ENCODE data around the gene MCAM.

MCAM gene

DNA sequence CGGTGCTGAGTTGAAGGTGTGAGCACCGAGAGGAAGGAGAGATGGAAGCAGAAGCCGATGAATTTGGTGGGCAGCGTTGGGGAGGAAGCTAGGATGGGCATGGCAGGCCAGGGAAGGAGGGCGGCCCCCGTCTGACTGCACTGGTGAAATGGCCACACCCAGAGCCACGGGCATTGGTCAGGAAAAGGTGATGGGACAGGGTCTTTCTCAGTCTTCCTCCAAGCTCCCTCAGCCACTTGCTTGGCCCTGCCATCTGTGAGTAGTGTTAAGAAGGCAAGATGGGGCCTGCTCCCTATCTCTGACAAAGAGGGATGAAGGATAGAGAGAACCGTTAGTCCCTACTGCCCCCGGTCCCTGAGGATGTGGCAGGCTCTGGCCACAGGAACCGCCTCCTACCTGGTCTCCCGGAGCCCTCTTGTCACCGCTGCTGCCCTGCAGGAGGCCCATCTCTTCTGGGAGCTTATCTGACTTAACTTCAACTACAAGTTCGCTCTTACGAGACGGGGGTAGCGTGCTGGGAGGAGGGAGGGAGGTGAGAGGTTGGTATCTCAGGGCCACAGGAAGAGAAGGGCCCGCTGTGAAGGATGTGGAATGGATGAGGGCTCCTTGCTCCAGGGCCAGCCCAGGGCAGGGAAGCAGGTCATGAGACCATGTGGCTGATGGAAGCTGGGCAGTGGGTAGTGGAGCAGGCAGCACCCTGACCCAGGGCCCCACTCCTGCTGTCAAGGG lies 6.8 kb downstream of the MCAM start:
- in situ Hi-C loops (cut with MboI; ENCODE audit: low sequenced_read_pairs) = no loop called here

DNA sequence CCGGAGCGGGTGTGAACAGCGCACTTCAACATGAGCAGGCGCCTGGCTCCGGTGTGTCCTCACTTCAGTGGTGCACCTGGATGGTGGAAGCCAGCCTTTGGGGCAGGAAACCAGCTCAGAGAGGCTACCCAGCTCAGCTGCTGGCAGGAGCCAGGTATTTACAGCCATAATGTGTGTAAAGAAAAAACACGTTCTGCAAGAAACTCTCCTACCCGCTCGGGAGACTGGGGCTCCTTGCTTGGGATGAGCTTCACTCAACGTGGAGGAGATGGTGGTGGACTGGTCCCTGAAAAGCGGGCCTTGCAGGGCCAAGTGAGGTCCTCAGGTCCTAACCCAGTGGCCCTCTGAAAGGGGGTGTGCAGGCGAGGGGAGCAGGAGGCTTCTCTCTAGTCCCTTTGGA lies 7.5 kb downstream of the MCAM start:
- in situ Hi-C loops (cut with MboI; ENCODE audit: low sequenced_read_pairs) = no loop called here

DNA sequence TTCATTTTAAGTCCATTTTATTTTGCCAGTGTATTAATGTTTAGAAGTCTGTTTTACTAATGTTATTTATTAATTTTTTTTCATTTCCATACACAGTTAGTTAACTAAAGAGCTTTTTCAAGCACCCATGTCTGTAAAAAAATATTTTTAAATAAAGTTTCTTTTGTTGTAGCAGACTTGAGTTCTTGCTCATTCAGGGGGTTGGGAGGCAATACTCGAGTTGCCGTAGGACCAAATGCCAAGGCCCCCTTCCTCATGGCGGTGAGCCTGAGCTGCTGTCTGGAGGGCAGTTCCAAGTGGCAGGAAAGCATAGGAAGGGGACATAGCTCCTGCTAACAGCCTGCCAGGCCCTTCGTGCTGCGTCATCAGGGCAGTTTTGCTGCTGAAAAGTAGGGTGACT lies 9.0 kb downstream of the MCAM start:
- in situ Hi-C loops (cut with MboI; ENCODE audit: low sequenced_read_pairs) = no loop called here

DNA sequence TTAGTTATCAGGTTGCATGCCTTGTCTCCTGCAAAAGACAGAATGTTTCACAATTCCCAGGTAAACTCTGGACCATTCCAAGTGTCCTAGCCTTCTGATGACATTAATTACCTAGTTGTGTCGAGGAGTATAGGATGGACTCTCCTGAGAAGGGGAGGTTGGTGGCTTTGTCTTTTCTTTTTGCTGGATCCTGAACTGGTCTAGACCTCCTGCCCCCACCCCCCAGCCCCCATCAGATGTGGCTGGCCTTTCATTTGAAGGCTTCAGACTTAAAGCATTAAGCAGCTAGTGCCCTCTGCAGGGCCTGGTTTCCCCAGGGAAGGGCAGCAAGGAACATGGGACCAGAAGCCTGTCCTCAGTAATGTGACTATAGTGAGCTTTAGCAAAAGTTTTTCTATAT lies 9.7 kb downstream of the MCAM start:
- in situ Hi-C loops (cut with MboI; ENCODE audit: low sequenced_read_pairs) = no loop called here

DNA sequence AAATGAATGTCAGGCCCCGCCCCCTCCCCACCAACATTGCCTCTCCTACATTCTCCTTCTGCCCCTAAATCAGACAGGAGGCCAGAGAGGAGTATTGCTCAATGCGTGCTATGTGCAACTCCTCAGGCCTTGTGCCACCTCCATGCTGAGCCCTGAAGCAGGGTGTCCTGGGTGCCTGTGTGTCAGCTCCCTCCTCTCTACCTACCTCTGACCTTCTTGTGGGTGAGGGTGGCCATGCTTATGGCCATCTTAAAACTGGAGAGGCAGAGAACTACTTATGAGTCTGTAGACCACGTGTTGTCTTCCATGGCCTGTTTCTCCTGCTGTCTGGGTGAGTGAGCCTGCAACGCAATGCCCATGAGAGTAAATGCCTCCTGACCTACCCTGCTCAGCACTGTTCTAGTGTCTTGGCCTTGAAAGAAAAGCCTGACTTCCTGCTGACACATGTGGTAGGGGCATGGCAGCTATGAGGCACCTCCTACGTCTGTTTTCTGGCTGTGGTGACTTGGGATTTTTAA lies 10.5 kb downstream of the MCAM start:
- in situ Hi-C loops (cut with MboI; ENCODE audit: low sequenced_read_pairs) = no loop called here

DNA sequence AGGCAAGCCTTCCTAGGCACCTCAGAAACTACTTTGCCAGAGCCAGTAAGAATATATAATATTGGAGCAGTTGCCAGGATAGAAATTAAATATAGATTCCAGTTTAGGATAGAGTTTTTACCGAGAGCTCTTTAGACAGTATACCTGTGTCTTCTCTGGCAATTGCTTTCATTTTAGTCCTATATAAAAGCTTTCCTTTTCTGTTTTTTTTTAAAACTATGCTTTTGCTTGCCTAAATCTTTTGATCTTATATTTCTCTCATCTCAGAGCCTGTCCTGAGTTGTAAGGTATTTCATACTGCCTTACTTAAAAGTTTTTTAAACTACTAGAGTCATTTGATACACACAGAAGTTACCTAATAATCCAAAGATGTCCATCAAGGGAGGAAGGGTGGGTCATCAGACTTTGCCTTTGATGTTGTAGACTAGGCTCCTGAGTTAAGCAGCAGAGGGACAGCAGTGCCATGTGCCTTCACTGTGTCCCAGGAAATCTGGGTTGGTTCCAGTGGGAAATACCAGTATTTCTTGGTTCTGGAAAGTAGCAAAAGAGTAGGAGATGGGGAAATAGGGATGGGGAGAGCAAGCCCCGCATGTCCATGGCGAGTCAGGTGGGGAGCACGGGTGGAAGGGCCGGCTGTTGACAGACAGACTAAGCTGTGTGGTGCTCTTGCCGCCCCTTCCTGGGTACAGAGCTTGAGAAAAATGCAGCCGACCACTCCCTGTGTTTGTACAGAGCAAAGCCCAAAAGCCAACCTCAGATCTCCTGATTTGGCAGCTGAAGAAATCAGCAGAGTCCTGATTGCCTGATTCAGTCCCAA lies 11.2 kb downstream of the MCAM start:
- in situ Hi-C loops (cut with MboI; ENCODE audit: low sequenced_read_pairs) = no loop called here

DNA sequence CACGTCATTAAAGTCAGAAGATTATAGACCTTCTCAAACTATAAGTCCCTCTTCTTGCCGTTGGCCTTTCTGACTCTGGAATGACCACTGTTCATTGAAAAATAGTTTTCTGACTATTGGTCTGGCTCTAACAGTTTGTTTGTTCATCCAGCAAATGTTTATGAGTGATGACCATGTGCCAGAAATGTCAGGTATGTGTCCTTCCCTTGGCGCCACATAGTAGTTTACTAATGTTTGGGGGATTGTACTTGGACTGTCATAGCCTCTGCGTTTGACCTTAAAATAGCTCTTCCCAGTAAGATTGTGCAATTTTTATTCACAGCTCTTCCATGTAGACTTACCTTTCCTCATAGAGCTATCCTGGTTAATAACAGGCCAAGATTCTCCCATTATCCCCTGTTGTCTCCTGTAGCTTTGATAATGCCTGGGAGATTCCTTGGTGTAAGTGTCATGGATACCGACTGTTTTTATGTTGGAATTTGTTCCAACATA lies 13.7 kb downstream of the MCAM start:
- in situ Hi-C loops (cut with MboI; ENCODE audit: low sequenced_read_pairs) = no loop called here

DNA sequence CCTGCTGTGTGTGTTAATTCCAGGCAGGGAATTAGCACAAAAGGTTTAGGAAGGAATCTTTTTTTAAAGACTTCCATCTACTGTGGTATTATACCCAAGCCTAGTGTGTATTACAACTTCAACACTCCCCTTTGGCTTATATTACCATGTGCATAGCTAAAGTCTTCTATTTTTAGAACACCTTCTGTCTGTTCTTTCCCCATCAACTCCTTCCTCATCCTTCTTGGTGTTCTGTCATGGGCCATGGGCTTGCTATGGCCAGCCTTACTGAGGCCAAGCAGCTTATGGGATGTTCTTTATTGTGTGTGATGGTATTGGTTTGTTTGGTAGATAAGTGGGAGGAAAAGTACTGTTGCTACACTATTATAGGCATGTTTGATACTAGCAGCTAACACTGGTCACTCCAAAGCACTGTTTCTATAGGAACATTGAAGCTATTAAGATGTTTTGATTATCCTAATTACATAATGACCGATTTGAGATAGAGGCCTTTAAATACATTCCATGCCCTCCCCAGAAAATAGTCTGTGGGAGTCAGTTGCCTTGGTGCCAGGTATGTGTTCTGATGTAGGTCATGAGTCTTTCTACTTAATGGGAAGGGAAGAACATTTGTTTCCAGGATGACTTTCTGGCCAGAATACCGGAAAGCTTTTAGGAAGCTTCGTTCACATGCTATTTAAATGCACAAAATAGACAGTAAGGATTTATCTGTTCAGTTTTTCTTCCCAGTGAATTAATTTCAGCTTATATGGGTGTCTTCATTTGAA lies 16.5 kb downstream of the MCAM start:
- in situ Hi-C loops (cut with MboI; ENCODE audit: low sequenced_read_pairs) = no loop called here

DNA sequence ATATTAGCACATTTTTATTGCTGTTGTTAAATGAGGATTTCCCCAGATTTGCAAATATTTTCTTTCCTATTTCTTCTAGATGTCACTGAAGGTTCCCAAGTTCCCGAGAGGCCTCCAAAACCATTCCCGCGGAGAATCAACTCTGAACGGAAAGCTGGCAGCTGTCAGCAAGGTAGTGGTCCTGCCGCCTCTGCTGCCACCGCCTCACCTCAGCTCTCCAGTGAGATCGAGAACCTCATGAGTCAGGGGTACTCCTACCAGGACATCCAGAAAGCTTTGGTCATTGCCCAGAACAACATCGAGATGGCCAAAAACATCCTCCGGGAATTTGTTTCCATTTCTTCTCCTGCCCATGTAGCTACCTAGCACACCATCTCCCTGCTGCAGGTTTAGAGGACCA lies 17.5 kb downstream of the MCAM start:
- in situ Hi-C loops (cut with MboI; ENCODE audit: low sequenced_read_pairs) = no loop called here

DNA sequence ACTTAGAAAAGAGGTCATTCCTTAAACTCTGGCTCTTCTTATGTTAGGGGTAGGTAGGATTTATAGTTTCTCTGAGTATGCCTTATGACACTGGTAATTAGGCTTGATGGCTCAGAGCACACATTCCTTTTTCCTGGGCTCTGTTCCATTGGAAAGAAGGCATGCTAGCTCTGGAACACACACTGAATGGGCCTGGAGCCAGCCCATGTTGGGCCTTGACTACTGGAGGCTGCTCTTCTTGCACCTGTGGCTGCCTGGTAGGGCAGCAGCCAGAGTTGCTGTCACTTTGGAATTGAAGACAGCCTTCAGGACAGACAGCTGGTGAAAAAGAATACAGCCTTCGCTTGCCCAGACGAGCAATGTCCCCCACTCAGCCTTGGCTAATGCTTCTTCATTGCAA lies 18.2 kb downstream of the MCAM start:
- in situ Hi-C loops (cut with MboI; ENCODE audit: low sequenced_read_pairs) = no loop called here

DNA sequence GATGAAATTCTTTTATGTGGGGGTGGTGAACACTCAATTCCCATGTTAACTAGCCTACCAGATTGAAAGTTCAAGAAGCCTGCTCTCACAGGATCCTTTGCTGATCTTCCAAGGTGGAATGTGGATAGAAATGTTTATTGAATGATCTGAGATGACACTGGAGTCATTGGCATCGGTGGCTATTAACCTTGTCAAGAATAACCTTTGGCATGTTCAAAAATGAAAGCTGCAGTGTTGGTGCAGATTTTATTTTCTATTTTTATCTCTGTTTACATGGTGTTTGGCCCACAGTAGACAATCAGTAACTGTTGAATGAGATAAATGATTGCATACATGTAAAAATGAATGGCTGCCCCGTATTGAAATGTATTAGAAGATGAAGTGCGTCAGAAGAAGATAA lies 19.0 kb downstream of the MCAM start:
- in situ Hi-C loops (cut with MboI; ENCODE audit: low sequenced_read_pairs) = no loop called here

DNA sequence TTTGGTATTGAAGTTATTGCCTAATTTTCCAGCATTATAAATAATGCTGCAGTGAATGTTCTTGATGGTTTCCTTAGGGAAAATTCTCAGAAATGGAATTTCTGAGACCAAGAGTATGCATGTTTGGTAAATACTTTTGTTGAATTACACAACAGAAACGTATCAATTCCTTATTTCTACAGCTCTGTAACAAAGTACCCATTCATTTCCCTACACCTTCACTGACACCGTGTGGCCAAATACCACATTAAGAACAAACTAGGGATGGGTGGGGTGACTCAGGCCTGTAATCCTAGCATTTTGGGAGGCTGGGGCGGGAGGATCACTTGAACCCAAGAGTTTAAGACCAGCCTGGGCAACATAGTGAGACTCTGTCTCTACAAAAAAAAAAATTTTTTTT lies 21.8 kb downstream of the MCAM start:
- in situ Hi-C loops (cut with MboI; ENCODE audit: low sequenced_read_pairs) = no loop called here

DNA sequence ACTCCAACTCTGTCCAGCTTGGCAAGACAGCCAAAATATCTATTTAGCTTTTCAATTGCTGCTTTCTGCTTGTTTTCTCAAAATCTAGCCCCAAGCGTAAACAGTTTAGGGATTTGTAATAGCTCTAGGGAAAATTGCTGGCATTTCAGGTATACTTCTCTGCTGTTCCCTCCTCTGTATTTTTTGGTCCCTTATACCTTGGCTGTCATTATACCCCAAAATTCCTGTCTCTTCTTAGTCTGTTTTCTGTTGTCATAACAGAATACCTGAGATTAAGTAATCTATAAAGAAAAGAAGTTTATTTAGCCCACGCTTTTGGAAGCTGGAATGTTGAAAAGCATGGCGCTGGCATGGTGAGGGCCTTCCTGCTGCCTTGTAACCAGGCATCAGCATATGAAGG lies 23.5 kb downstream of the MCAM start:
- in situ Hi-C loops (cut with MboI; ENCODE audit: low sequenced_read_pairs) = no loop called here

DNA sequence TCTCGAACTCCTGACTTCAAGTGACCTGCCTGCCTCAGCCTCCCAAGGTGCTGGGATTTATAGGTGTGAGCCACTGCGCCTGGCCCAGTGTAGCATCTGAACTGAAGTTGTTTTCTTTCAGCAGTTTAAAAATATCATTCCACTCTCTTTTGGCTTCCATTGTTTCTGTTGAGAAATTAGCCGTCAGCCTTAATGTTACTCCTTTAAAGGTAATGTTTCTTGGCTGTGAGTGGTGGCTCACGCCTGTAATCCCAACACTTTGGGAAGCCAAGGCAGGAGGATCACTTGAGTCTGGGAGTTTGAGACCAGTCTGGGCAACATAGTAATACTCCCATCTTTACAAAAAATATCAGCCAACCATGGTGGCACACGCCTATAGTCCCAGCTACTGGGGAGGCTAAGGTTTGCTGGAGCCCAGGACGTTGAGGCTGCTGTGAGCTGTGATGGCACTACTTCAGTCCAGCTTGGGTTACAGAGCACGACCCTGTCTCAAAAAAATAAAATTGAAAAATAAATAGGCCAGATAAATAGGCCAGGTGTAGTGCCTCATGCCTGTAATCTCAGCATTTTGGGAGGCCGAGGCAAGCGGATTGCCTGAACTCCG lies 25.9 kb downstream of the MCAM start:
- in situ Hi-C loops (cut with MboI; ENCODE audit: low sequenced_read_pairs) = no loop called here

DNA sequence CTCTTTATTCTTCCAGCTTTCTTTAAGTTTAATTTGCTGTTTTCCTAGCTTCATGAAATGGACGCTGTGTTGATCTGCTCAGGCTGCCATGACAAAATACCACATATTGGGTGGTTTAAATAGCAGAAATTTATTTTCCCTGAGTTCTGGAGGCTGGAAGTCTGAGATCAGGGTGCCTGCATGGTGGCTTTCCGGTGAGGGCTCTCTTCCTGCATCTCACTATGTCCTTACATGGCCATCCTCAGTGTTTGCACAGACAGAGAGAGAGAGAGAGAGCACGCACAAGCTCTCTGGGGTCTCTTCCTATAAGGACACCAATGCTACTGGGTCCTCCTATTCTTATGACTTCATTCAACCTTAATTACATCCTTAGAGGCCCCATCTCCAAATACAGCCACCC lies 28.7 kb downstream of the MCAM start:
- in situ Hi-C loops (cut with MboI; ENCODE audit: low sequenced_read_pairs) = no loop called here

DNA sequence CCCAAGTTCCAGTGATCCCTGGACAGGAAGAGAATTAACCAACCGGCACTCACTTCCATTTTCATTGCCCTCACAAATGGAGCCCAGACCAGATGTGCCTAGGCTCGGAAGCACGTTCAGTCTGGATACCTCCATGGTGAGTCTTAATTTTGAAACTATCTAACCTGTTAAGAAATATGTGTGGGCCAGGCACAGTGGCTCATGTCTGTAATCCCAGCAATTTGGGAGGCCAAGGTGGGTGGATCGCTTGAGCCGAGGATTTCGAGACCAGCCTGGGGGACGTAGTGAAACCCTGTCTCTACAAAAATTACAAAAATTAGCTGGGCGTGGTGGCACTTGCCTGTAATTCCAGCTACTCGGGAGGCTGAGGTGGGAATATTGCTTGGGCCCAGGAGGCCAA lies 31.5 kb downstream of the MCAM start:
- in situ Hi-C loops (cut with MboI; ENCODE audit: low sequenced_read_pairs) = no loop called here

DNA sequence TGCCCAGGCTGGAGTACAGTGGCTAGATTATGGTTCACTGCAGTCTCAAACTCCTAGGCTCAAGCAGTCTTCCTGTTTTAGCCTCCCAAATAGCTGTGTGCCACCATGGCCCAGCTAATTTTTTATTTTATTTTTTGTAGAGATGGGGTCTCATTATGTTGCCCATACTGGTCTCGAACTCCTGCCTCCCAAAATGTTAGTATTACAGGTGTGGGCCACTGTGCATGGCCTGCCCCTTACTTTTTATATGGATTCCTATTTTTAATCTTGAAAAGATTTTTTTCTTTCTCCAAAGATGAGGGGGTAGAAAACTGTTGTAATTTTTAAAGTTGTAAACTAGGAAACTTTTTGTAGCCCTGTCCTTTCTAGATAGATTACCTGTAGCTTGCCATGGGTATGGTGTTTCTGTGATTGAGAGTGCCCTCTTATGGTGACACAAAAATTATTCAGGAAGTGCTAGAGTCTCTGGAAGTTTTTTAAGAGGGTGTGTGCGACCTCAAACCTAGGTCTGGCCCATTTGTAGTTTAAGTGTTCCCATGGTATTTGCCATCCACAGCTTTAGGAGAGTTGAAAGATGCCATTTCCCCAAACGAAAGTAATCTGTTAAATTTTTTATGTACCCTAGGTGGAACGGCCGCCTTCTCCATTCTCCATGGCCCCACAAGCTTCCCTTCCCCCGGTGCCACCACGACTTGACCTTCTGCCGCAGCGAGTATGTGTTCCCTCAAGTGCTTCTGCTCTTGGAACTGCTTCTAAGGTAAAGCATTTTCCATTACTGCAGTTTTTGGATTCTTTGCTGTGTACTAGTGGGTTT lies 32.4 kb downstream of the MCAM start:
- in situ Hi-C loops (cut with MboI; ENCODE audit: low sequenced_read_pairs) = no loop called here

DNA sequence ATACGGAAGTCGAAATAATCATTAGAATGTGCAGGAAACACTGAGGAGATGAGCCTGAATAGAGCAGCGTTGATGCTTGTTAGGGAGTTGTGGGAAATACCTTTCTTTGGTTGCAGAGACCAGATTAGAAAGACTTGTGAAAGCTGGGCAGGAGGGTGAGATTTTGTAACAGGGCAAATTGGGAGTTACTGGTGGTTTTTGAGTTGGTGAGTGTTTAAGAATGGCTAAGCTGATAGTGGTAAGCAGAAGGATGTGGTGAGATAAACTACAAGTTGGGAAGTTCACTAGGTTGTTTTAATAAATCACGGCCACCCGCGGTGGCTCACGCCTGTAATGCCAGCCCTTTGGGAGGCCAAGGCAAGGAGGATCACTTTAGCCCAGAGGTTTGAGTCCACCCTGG lies 34.4 kb downstream of the MCAM start:
- in situ Hi-C loops (cut with MboI; ENCODE audit: low sequenced_read_pairs) = no loop called here

DNA sequence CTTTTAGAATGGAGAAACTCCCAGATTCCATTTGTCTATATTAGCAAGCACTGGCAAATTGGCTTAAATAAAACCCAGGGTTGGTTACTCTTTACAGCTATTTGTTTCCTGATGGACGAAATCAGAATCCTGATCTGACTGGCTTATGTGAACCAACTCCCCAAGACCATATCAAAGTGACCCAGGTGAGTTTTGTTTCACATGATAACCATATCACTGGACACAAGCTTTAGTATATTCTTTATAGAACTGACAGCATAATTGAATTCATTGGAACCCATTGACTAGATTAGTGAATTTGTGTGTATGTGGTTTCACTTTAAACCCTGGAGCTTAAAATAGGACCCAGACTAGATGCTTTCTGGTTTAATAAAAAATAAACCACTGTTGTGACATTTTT lies 39.3 kb downstream of the MCAM start:
- in situ Hi-C loops (cut with MboI; ENCODE audit: low sequenced_read_pairs) = no loop called here

DNA sequence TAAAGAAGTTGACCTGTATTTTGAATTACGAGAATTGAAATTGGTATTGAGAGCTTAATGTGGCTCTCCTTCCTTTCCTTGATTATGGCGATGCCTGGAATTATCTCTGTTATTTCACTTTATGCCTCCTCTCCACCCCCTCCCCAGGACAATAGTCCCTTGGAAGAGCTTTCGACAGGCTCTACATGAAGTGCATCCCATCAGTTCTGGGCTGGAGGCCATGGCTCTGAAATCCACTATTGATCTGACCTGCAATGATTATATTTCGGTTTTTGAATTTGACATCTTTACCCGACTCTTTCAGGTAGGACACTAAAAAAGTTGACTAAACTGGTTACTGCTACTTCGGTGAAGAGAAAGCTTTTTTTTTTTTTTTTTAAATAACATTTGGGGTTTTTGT lies 43.2 kb downstream of the MCAM start:
- in situ Hi-C loops (cut with MboI; ENCODE audit: low sequenced_read_pairs) = no loop called here
